GM12801 (cell line): ENCODE results near the gene LINC00305.

Experiments used
- CTCF ChIP-seq: IDR thresholded peaks from one replicate; pipeline ENCODE4 v1.5.1; 2011; ENCODE audit warnings: control low read depth; ENCODE audit not compliant: insufficient read length; ENCODE audit errors: extremely low read depth

Gene LINC00305

DNA sequence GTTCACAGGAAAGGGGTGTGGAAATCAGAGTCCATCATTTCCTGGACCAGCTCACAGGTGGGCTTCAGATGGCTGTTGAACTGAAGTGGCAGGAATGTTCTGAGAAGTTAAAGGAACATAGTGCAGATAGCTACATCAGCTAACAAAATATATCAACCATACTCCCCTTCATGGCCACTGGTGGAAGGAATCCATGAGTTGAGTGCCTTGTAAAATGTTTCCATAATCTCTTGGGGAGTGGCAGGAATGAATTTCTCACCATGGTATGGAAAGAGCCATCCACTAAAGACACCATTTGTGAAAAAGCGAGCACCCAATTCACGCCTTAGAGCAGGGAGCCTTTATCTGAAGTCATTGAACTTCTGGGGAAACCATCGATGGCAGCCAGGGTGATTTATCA lies at the start of gene LINC00305:
TSS of gene LINC00305 (minus strand) at position 101 of the 400 bp plus-strand sequence.
- TF ChIP-seq CTCF, result no peak

DNA sequence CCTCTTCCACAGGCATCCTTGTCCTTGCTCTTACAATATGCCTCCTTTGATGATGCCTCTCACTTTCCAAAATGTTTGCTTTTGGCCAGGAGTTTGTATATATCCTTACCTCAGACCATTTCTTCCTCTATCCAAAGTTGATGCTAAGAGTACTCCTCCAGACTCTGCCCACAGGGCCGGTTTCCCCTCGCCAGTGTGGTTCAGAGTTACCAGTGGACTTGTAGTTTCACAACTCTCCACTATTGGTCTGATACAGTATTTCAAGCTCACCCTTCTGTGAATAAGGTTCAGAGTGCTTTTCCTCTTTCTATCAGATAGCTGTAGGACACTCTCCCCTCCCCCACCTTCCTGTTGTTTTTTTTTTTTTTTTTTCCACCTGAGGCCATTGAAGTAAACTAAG lies 42.2 kb upstream of the LINC00305 start:
- TF ChIP-seq CTCF, result no peak

GRCh38 chr18:64185987-64186386 lies 37.1 kb upstream of the LINC00305 start:
- no peak for TF ChIP-seq CTCF

- TF ChIP-seq CTCF, result no peak
Observed at GRCh38 chr18:64183665-64184064, 34.8 kb upstream of the LINC00305 start.

- no peak for TF ChIP-seq CTCF
Observed at GRCh38 chr18:64180617-64181016, 31.7 kb upstream of the LINC00305 start.

DNA sequence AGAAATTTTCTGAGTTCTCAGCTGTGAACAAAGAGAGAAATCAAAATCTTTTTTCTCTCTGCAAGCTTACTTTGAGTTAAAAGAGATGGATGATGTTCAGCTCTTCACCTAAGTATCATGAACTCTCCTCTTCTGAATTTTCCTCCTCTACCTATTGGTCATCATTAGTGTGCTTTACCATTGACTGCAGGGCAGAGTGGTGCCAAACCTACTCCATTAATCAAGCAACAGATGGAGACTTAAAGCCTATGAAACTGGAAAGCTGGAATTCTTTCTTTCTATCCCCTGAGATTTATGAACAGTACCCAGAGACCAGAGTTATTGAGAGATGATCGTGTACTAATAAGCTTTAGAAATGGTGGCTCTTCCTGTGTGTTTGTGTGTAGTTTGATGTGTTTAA lies 31.3 kb upstream of the LINC00305 start:
- no peak for TF ChIP-seq CTCF

- TF ChIP-seq CTCF, result no peak
Observed at GRCh38 chr18:64179556-64180080, 30.7 kb upstream of the LINC00305 start.
